HepG2 (cell line): ENCODE measurements around the gene SFTA2. TPM values are rescaled to one million over a fixed set of nuclear protein-coding genes. Genes with fewer than 3 reads are reported as not detected.

Experiments
- ATAC-seq: fragments of 200-7000 bp; cut with Tn5 transposase; 3 replicates; pipeline ENCODE4 v1.9.1; 2020; ENCODE audit warnings: mild to moderate bottlenecking, moderate library complexity
- BruUV-seq: library from RNA; stranded (reverse); fragments of 400-500 nt; replicated peaks from 2 replicates; lab custom pipeline; 2021; lab: Mats Ljungman, UMichigan
- CTCF ChIA-PET: fragments of 300-600 bp; formaldehyde crosslinking; extraction: SDS; loops from one replicate; lab custom pipeline; 2021; ENCODE audit warnings: low total read pairs, inconsistent platforms, low intra/inter-chr PET ratio; lab: Yijun Ruan, JAX
- POLR2A ChIA-PET: fragments of 350-600 bp; sonication (Branson Sonifier 250); formaldehyde crosslinking; loops from one replicate; lab custom pipeline; 2020; ENCODE audit warnings: antibody characterized with exemption, inconsistent platforms; lab: Yijun Ruan, JAX
- DNase-seq: peaks from one replicate; pipeline ENCODE4 v3.0.0-alpha.2; 2015; ENCODE audit warnings: low spot score
- FAIRE-seq: peaks from 3 replicates; lab custom pipeline; 2011; peaks lifted over from hg19 to GRCh38; lab: Jason Lieb, UNC
- H2AFZ ChIP-seq: one replicate; pipeline ENCODE4 v1.6.1; 2011; ENCODE audit warnings: low read length, inconsistent platforms
- H3K27ac ChIP-seq: fragments of 300-600 bp; 3 replicates; pipeline ENCODE4 v1.8.0; 2011; ENCODE audit warnings: mixed run types, mild to moderate bottlenecking, mixed read lengths, low read length, inconsistent platforms; ENCODE audit not compliant: insufficient read depth; ENCODE audit errors: extremely low read length
- H3K27me3 ChIP-seq, 2 experiments: fragments of 200-600 bp in 1 of 2; 2 replicates in 1 of 2; 3 replicates in 1 of 2; pipeline versions ENCODE4 v1.6.0 to v1.8.0; 2011; ENCODE audit warnings: low read length in 2 of 2, mild to moderate bottlenecking in 2 of 2, moderate library complexity in 2 of 2, inconsistent platforms in 1 of 2; ENCODE audit not compliant: insufficient read depth in 2 of 2, control insufficient read depth in 1 of 2
- H3K36me3 ChIP-seq, 2 experiments: fragments of 200-600 bp in 1 of 2; replicated peaks in 1 of 2; 2 replicates in 1 of 2; 3 replicates in 1 of 2; pipeline versions ENCODE4 v1.5.1 to v1.8.0; 2011; ENCODE audit warnings: low read length in 2 of 2, inconsistent platforms in 1 of 2; ENCODE audit not compliant: insufficient read depth in 2 of 2, control insufficient read depth in 1 of 2
- H3K4me1 ChIP-seq: 2 replicates; pipeline ENCODE4 v1.5.1; 2012; ENCODE audit warnings: low read length, inconsistent platforms; ENCODE audit not compliant: insufficient read depth
- H3K4me2 ChIP-seq: 2 replicates; pipeline ENCODE4 v1.6.0; 2011; ENCODE audit warnings: low read depth, low read length, inconsistent platforms
- H3K4me3 ChIP-seq, 3 experiments: fragments of 200-600 bp in 1 of 3; sonication (generic), shearing (Covaris generic) in 1 of 3; replicated peaks in 1 of 3; 2 replicates each; pipeline ENCODE4 v1.5.1; 2011 to 2016; ENCODE audit warnings: low read length in 3 of 3, inconsistent platforms in 2 of 3, low read depth in 2 of 3, mild to moderate bottlenecking in 2 of 3, control low read depth in 1 of 3, mixed read lengths in 1 of 3; ENCODE audit not compliant: insufficient read depth in 1 of 3
- H3K79me2 ChIP-seq: one replicate; pipeline ENCODE4 v1.6.1; 2011; ENCODE audit warnings: low read length, inconsistent platforms; ENCODE audit not compliant: insufficient read depth
- H3K9ac ChIP-seq: 2 replicates; pipeline ENCODE4 v1.6.0; 2011; ENCODE audit warnings: mild to moderate bottlenecking, low read depth, low read length, inconsistent platforms; ENCODE audit not compliant: insufficient read depth
- H3K9me3 ChIP-seq: 2 replicates; pipeline ENCODE4 v1.5.1; 2012; ENCODE audit warnings: mild to moderate bottlenecking, low read length
- H4K20me1 ChIP-seq: 2 replicates; pipeline ENCODE4 v1.6.0; 2011; ENCODE audit warnings: inconsistent platforms, mild to moderate bottlenecking, low read length, moderate library complexity; ENCODE audit not compliant: insufficient read depth
- POLR2G ChIP-seq: fragments of 200-400 bp; formaldehyde crosslinking; IDR thresholded peaks from 2 replicates; pipeline ENCODE4 v1.6.1; 2018; ENCODE audit warnings: mild to moderate bottlenecking, low read depth, low read length, moderate library complexity
- SIX1 ChIP-seq: sonication (generic); formaldehyde crosslinking; IDR thresholded peaks from 2 replicates; pipeline ENCODE4 v1.4.0; 2020; ENCODE audit warnings: missing genetic modification reagents, borderline replicate concordance
- ZBTB33 ChIP-seq: sonication (generic); formaldehyde crosslinking; IDR thresholded peaks from 2 replicates; pipeline ENCODE4 v1.4.0; 2020; ENCODE audit warnings: missing genetic modification reagents
- ZNF235 ChIP-seq: sonication (generic); formaldehyde crosslinking; IDR thresholded peaks from 2 replicates; pipeline ENCODE4 v1.8.1; 2023; ENCODE audit warnings: mild to moderate bottlenecking, missing genetic modification reagents, borderline replicate concordance
- ZNF251 ChIP-seq: sonication (generic); formaldehyde crosslinking; IDR thresholded peaks from 2 replicates; pipeline ENCODE4 v1.9.0; 2021; ENCODE audit warnings: mild to moderate bottlenecking, missing genetic modification reagents
- ZNF282 ChIP-seq: fragments of 450-650 bp; IDR thresholded peaks from 2 replicates; pipeline ENCODE4 v1.6.1; 2018; ENCODE audit not compliant: partially characterized antibody
- ZNF556 ChIP-seq: sonication (generic); formaldehyde crosslinking; IDR thresholded peaks from 2 replicates; pipeline ENCODE4 v1.4.0; 2020; ENCODE audit warnings: mild to moderate bottlenecking, missing genetic modification reagents, borderline replicate concordance
- ZNF619 ChIP-seq: sonication (generic); formaldehyde crosslinking; IDR thresholded peaks from 2 replicates; pipeline ENCODE4 v1.4.0; 2020; ENCODE audit warnings: mild to moderate bottlenecking, missing genetic modification reagents
- ZNF672 ChIP-seq: sonication (generic); formaldehyde crosslinking; IDR thresholded peaks from 2 replicates; pipeline ENCODE4 v1.8.1; 2022; ENCODE audit warnings: missing genetic modification reagents
- ZNF747 ChIP-seq: sonication (generic); formaldehyde crosslinking; IDR thresholded peaks from 2 replicates; pipeline ENCODE4 v1.8.1; 2023; ENCODE audit warnings: missing genetic modification reagents, mild to moderate bottlenecking, borderline replicate concordance
- WGBS: methylation state at CpG from one replicate; pipeline ENCODE4 v1.1.6; 2017; ENCODE audit warnings: low lambda C conversion rate; 5-methylcytosine and 5-hydroxymethylcytosine counted together
- in situ Hi-C: cut with HindIII; loops from 2 replicates; pipeline ENCODE4 v1.10.0; 2017; ENCODE audit warnings: low pct_unique_long_range_greater_than_20kb; ENCODE audit not compliant: extremely low pct_ligation_motif_present
- intact Hi-C: fragments of 100-400 bp; cut with micrococcal nuclease; formaldehyde crosslinking; loops from one replicate; pipeline ENCODE4 v1.10.0; 2022; ENCODE audit not compliant: unreplicated experiment
- polyA plus RNA-seq, 8 experiments: library from polyadenylated mRNA; depleted of rRNA in 3 of 8; stranded (reverse) in 7 of 8; unstranded in 1 of 8; fragments of >200 nt; fragmentation: Illumina TruSeq in 4 of 8; extraction: Trizol in 4 of 8; gene quantifications; 2 replicates each; pipeline versions ENCODE4 v1.2.1 to v1.2.3, GENCODE V29; 2011 to 2016; ENCODE audit warnings: low read depth in 4 of 8, missing spikeins in 1 of 8, mixed read lengths in 1 of 8; ENCODE audit not compliant: insufficient read depth in 1 of 8
- total RNA-seq, 5 experiments: library from RNA; depleted of rRNA; stranded (reverse); fragments of >200 nt; fragmentation: Illumina TruSeq; extraction: Trizol; gene quantifications; 2 replicates each; pipeline ENCODE4 v1.2.3, GENCODE V29; 2016; ENCODE audit warnings: low read depth in 1 of 5
- TF ChIP-seq, protein P1 (sequence below): sonication (generic); formaldehyde crosslinking; IDR thresholded peaks from 2 replicates; pipeline ENCODE4 v1.4.0; 2020; ENCODE audit warnings: mild to moderate bottlenecking, missing genetic modification reagents
- TF ChIP-seq, protein P2 (sequence below): sonication (generic); formaldehyde crosslinking; IDR thresholded peaks from 2 replicates; pipeline ENCODE4 v1.5.1; 2020; ENCODE audit warnings: mild to moderate bottlenecking, missing genetic modification reagents, moderate library complexity
- TF ChIP-seq, protein P3 (sequence below): sonication (generic); formaldehyde crosslinking; IDR thresholded peaks from 2 replicates; pipeline ENCODE4 v1.5.0; 2020; ENCODE audit warnings: mild to moderate bottlenecking, missing genetic modification reagents

Gene SFTA2
- total and polyA plus RNA-seq, 2 of the 13 experiments (the other 11 are each of a cell fraction or from before 2014, with no cell fraction given): not detected

GRCh38 chr6:30913721-30914075 lies 18.3 kb downstream of the SFTA2 start (continued):
- TF ChIP-seq ZBTB33 (CRISPR knock-in tag) (peak; percentile 82), ZNF251 (CRISPR knock-in tag) (no peak), ZNF672 (CRISPR knock-in tag) (peak; percentile 23; the same call in 1 of the 2 replicates)
- TF ChIP-seq, protein P1, sequence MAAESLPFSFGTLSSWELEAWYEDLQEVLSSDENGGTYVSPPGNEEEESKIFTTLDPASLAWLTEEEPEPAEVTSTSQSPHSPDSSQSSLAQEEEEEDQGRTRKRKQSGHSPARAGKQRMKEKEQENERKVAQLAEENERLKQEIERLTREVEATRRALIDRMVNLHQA (CRISPR knock-in tag): no peak
- TF ChIP-seq, all 625 proteins: peak for 10

- Histone ChIP-seq H3K36me3 (peaks cover 11 to 40% of the 10 kb centered on the region in 2 experiments), H3K4me3 (no peak overlapping the region), H3K9me3 (no peaks in the 10 kb centered on the region), H3K79me2 (peaks cover 28% of the 10 kb centered on the region), H2AFZ (no peak overlapping the region), H3K4me2 (no peak overlapping the region), H3K27me3 (no peaks in the 10 kb centered on the region; a peak in 1 of 5 replicates), H4K20me1 (no peaks in the 10 kb centered on the region), H3K4me1 (peaks cover 39% of the 10 kb centered on the region), H3K9ac (no peak overlapping the region), H3K27ac (peak overlapping the region; percentile 61)
- ChIA-PET POLR2A (interaction anchor here (1.1 to 3.4 kb wide), 11 partner anchors 8 to 196 kb away, joined by 3 to 24 read pairs (median 7); partner anchors contain the start of genes DDR1 and MDC1), CTCF (no interaction called here)
- ATAC-seq (no peak), FAIRE-seq (no peak), DNase-seq (no peak)
- in situ Hi-C loops: no loop called here
- TF ChIP-seq ZNF282 (no peak), ZNF556 (CRISPR knock-in tag) (no peak), SIX1 (CRISPR knock-in tag) (no peak), ZNF747 (no peak), ZNF619 (no peak), ZNF235 (CRISPR knock-in tag) (no peak), POLR2G (no peak)
- TF ChIP-seq, protein P2, sequence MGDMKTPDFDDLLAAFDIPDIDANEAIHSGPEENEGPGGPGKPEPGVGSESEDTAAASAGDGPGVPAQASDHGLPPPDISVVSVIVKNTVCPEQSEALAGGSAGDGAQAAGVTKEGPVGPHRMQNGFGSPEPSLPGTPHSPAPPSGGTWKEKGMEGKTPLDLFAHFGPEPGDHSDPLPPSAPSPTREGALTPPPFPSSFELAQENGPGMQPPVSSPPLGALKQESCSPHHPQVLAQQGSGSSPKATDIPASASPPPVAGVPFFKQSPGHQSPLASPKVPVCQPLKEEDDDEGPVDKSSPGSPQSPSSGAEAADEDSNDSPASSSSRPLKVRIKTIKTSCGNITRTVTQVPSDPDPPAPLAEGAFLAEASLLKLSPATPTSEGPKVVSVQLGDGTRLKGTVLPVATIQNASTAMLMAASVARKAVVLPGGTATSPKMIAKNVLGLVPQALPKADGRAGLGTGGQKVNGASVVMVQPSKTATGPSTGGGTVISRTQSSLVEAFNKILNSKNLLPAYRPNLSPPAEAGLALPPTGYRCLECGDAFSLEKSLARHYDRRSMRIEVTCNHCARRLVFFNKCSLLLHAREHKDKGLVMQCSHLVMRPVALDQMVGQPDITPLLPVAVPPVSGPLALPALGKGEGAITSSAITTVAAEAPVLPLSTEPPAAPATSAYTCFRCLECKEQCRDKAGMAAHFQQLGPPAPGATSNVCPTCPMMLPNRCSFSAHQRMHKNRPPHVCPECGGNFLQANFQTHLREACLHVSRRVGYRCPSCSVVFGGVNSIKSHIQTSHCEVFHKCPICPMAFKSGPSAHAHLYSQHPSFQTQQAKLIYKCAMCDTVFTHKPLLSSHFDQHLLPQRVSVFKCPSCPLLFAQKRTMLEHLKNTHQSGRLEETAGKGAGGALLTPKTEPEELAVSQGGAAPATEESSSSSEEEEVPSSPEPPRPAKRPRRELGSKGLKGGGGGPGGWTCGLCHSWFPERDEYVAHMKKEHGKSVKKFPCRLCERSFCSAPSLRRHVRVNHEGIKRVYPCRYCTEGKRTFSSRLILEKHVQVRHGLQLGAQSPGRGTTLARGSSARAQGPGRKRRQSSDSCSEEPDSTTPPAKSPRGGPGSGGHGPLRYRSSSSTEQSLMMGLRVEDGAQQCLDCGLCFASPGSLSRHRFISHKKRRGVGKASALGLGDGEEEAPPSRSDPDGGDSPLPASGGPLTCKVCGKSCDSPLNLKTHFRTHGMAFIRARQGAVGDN (CRISPR knock-in tag): no peak
- TF ChIP-seq, protein P3, sequence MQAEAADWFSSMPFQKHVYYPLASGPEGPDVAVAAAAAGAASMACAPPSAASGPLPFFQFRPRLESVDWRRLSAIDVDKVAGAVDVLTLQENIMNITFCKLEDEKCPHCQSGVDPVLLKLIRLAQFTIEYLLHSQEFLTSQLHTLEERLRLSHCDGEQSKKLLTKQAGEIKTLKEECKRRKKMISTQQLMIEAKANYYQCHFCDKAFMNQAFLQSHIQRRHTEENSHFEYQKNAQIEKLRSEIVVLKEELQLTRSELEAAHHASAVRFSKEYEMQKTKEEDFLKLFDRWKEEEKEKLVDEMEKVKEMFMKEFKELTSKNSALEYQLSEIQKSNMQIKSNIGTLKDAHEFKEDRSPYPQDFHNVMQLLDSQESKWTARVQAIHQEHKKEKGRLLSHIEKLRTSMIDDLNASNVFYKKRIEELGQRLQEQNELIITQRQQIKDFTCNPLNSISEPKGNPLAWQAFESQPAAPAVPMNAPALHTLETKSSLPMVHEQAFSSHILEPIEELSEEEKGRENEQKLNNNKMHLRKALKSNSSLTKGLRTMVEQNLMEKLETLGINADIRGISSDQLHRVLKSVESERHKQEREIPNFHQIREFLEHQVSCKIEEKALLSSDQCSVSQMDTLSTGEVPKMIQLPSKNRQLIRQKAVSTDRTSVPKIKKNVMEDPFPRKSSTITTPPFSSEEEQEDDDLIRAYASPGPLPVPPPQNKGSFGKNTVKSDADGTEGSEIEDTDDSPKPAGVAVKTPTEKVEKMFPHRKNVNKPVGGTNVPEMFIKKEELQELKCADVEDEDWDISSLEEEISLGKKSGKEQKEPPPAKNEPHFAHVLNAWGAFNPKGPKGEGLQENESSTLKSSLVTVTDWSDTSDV (CRISPR knock-in tag): no peak
- intact Hi-C loops: no loop called here
- WGBS: 95% methylated on average over 8 of the region's 8 CpGs
- BruUV-seq: no TSS peak
These were observed 19.0 kb downstream of the SFTA2 start for GRCh38 chr6:30912746-30913520.
